GM23338 (cell line): ENCODE measurements around the gene TRAPPC10. TPM values are rescaled to one million over a fixed set of nuclear protein-coding genes. Genes with fewer than 3 reads are reported as not detected.
A peak's percentile ranks its signal among the peaks of the same experiment; 100 is the strongest.

Experiments used
- ATAC-seq: fragments of 200-7000 bp; cut with Tn5 transposase; 3 replicates; pipeline ENCODE4 v1.9.1; 2020
- DNase-seq: peaks from one replicate; pipeline ENCODE4 v3.0.0-alpha.2; 2015; ENCODE audit warnings: low spot score
- H2AFZ ChIP-seq: fragments of 200-600 bp; sonication (generic); 2 replicates; pipeline ENCODE4 v1.8.0; 2016; ENCODE audit warnings: antibody characterized with exemption, mild to moderate bottlenecking, moderate library complexity
- H3F3A ChIP-seq: fragments of 200-600 bp; sonication (generic); replicated peaks from 2 replicates; pipeline ENCODE4 v1.8.0; 2017; ENCODE audit warnings: antibody characterized with exemption, mixed run types, low read depth
- H3K27ac ChIP-seq: fragments of 200-600 bp; sonication (generic); 2 replicates; pipeline ENCODE4 v1.6.1; 2016; ENCODE audit warnings: low read depth
- H3K27me3 ChIP-seq: fragments of 200-600 bp; sonication (generic); 2 replicates; pipeline ENCODE4 v1.8.0; 2016; ENCODE audit warnings: mild to moderate bottlenecking, mixed run types, moderate library complexity; ENCODE audit not compliant: insufficient read depth
- H3K36me3 ChIP-seq: fragments of 200-600 bp; sonication (generic); 2 replicates; pipeline ENCODE4 v1.8.0; 2016; ENCODE audit warnings: mild to moderate bottlenecking; ENCODE audit not compliant: insufficient read depth
- H3K4me1 ChIP-seq: fragments of 200-600 bp; sonication (generic); 2 replicates; pipeline ENCODE4 v1.8.0; 2016; ENCODE audit warnings: mild to moderate bottlenecking, moderate library complexity; ENCODE audit not compliant: insufficient read depth
- H3K4me2 ChIP-seq: fragments of 200-600 bp; sonication (generic); 2 replicates; pipeline ENCODE4 v1.7.1; 2017; ENCODE audit warnings: mixed run types
- H3K4me3 ChIP-seq: fragments of 200-600 bp; sonication (generic); 2 replicates; pipeline ENCODE4 v1.6.1; 2016; ENCODE audit warnings: mixed run types
- H3K79me2 ChIP-seq: fragments of 200-600 bp; sonication (generic); replicated peaks from 2 replicates; pipeline ENCODE4 v1.8.0; 2017; ENCODE audit warnings: mild to moderate bottlenecking; ENCODE audit not compliant: insufficient read depth
- H3K9me2 ChIP-seq: fragments of 200-600 bp; sonication (generic); 2 replicates; pipeline ENCODE4 v1.8.0; 2017; ENCODE audit not compliant: insufficient read depth
- H4K20me1 ChIP-seq: fragments of 200-600 bp; sonication (generic); replicated peaks from 2 replicates; pipeline ENCODE4 v1.8.0; 2017; ENCODE audit warnings: mild to moderate bottlenecking; ENCODE audit not compliant: insufficient read depth
- H3K27ac Mint-ChIP-seq: 2 replicates; pipeline ENCODE4 v1.8.0; 2020; ENCODE audit warnings: inconsistent platforms, mild to moderate bottlenecking, moderate library complexity, mixed read lengths
- H3K27me3 Mint-ChIP-seq: 3 replicates; pipeline ENCODE4 v1.8.0; 2022; ENCODE audit warnings: low read depth, mild to moderate bottlenecking, moderate library complexity, mixed read lengths, inconsistent platforms; ENCODE audit not compliant: insufficient read depth, poor library complexity
- H3K36me3 Mint-ChIP-seq: 3 replicates; pipeline ENCODE4 v1.8.0; 2021; ENCODE audit warnings: low read depth, mild to moderate bottlenecking, inconsistent platforms, moderate library complexity, mixed read lengths
- H3K4me1 Mint-ChIP-seq: 3 replicates; pipeline ENCODE4 v1.8.0; 2020; ENCODE audit warnings: mild to moderate bottlenecking, inconsistent platforms, mixed read lengths
- H3K4me3 Mint-ChIP-seq: 3 replicates; pipeline ENCODE4 v1.8.0; 2021; ENCODE audit warnings: moderate library complexity, mild to moderate bottlenecking, inconsistent platforms, mixed read lengths
- H3K9me3 Mint-ChIP-seq: 3 replicates; pipeline ENCODE4 v1.8.0; 2020; ENCODE audit warnings: moderate library complexity, mild to moderate bottlenecking, inconsistent platforms, mixed read lengths
- EZH2phosphoT487 ChIP-seq: fragments of 200-600 bp; sonication (generic); IDR thresholded peaks from one replicate; pipeline ENCODE4 v1.8.1; 2018; ENCODE audit warnings: antibody characterized with exemption; ENCODE audit not compliant: unreplicated experiment
- STAT1 ChIP-seq: IDR thresholded peaks from one replicate; pipeline ENCODE4 v1.6.1; 2016; ENCODE audit warnings: antibody characterized with exemption; ENCODE audit not compliant: unreplicated experiment
- ZNF331 ChIP-seq: fragments of 250-450 bp; sonication (Bioruptor Pico); IDR thresholded peaks from 2 replicates; pipeline ENCODE4 v1.5.0; 2020; ENCODE audit warnings: low read depth, mild to moderate bottlenecking, moderate library complexity
- ZNF462 ChIP-seq: fragments of 250-450 bp; sonication (Bioruptor Pico); IDR thresholded peaks from 2 replicates; pipeline ENCODE4 v1.5.0; 2020; ENCODE audit warnings: mild to moderate bottlenecking, moderate library complexity
- polyA plus RNA-seq: library from polyadenylated mRNA; unstranded; fragments of >200 nt; fragmentation: Nextera tagmentation; extraction: Ambion mirVana; gene quantifications from 2 replicates; pipeline ENCODE4 v1.2.1, GENCODE V29; 2016
- total RNA-seq: library from RNA; depleted of rRNA; stranded (reverse); fragments of >200 nt; shearing (Covaris generic); gene quantifications from 2 replicates; pipeline ENCODE4 v1.2.3, GENCODE V29; 2014

TRAPPC10 gene
- total and polyA plus RNA-seq, 2 experiments from 2014 or later: 14.0 to 27.1 TPM

DNA sequence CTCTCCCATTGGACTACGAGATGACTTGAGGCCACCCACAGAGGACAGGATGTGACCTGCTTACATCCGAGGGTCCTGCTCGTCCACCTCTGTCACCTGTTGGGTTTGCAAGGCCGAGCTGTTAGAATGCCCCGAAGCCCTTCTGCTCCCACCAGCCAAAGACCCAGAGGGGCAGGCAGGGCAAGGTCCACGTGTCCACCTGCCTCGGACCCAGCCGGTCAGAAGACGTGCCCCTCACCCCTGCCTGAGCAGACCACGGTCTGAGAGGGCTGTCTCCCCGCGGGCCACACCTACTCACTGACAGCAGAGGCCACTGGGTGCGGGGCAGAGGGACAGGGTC lies 30.3 kb upstream of the TRAPPC10 start:
- Histone ChIP-seq H3K27ac (no peak overlapping the region), H3K4me3 (no peak overlapping the region), H2AFZ (no peak overlapping the region), H3K79me2 (no peaks in the 10 kb centered on the region), H3K9me2 (no peaks in the 10 kb centered on the region), H3K4me1 (no peaks in the 10 kb centered on the region; the same call in 1 of the 2 replicates), H3K36me3 (no peaks in the 10 kb centered on the region), H3F3A (peaks cover 10% of the 10 kb centered on the region; the same call in 1 of the 2 replicates), H3K4me2 (no peak overlapping the region), H3K27me3 (no peaks in the 10 kb centered on the region), H4K20me1 (no peaks in the 10 kb centered on the region)
- no peaks in the 10 kb centered on the region for H3K36me3 Mint-ChIP-seq
- TF ChIP-seq ZNF462 (CRISPR knock-in tag) (no peak), EZH2phosphoT487 (no peak), ZNF331 (CRISPR knock-in tag) (no peak), STAT1 (no peak)
- peaks cover 30% of the 10 kb centered on the region for H3K4me1 Mint-ChIP-seq
- DNase-seq (peak; percentile 16), ATAC-seq (peak; percentile 18)
- no peak overlapping the region for H3K4me3 Mint-ChIP-seq
- peaks cover 12% of the 10 kb centered on the region for H3K27me3 Mint-ChIP-seq
- no peak overlapping the region for H3K27ac Mint-ChIP-seq
- H3K9me3 Mint-ChIP-seq: no peaks in the 10 kb centered on the region

GRCh38 chr21:43982489-43983078 lies 29.5 kb upstream of the TRAPPC10 start:
- Histone ChIP-seq H3F3A (peaks cover 10% of the 10 kb centered on the region; the same call in 1 of the 2 replicates), H3K4me2 (no peak overlapping the region), H3K79me2 (no peaks in the 10 kb centered on the region), H2AFZ (no peak overlapping the region), H3K27me3 (no peaks in the 10 kb centered on the region), H3K9me2 (no peaks in the 10 kb centered on the region), H3K36me3 (no peaks in the 10 kb centered on the region), H3K4me1 (no peaks in the 10 kb centered on the region; the same call in 1 of the 2 replicates), H3K4me3 (no peak overlapping the region), H3K27ac (no peak overlapping the region), H4K20me1 (no peaks in the 10 kb centered on the region)
- no peak for ATAC-seq
- no peaks in the 10 kb centered on the region for H3K36me3 Mint-ChIP-seq
- no peaks in the 10 kb centered on the region for H3K9me3 Mint-ChIP-seq
- H3K4me3 Mint-ChIP-seq: no peak overlapping the region
- H3K27me3 Mint-ChIP-seq: peaks cover 12% of the 10 kb centered on the region
- no peak overlapping the region for H3K27ac Mint-ChIP-seq
- peaks cover 30% of the 10 kb centered on the region for H3K4me1 Mint-ChIP-seq
- no peak for DNase-seq
- TF ChIP-seq ZNF462 (CRISPR knock-in tag): no peak
